NCI-H748 (cell line): ENCODE data around the gene C7orf25.

ENCODE experiments used
- DNase-seq: peaks from one replicate; lab custom pipeline; 2025; ENCODE audit not compliant: unreplicated experiment; lab: John Stamatoyannopoulos, UW

Gene C7orf25

DNA sequence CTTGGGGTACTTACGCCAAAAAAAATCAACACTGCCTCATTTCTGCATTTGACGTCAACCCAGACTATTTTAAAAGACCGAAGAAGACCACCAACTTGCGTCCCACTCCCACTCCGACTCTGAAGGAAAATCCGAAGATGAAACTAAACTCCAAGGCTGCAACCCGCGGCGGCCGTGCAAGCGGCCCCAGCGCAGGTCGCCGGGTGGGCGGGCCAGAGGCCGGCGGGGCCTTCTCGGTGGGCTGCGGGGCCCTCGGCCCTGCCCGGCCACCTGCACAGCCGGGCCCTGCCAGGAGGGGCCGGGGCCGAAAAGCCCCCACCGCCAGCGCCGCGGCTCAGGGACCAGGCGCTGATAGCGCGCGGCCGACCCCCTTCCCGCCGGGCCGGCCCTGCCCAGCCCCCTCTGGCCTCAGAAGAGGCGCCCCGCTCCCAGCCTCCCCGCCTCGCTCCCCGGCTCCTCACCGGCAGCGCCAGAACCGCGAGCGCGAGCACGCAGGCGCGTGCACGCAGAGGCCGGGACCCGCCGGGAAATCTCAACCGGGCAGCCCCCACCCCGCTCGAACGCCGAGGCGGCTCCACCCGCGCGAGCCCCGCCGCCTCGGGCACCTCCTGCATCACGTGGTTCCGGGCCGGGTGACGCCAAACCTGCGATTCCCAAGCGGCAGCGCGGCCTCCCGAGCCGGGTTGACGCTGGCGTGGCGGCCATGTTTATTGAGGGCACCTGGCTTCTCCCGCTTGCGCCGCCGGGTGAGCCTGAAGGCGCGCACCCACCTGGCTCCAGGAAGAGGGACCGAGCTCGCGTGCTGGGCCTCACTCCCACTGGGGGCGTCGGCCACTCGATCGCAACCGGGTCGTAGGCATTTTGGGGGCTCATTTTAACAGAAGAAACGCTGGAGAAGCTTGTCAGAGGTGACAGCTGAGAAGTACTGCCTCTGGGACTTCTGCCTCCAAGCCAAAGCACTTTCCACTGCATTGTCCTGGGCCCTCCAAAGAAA lies at the start of gene C7orf25:
TSS of gene C7orf25 (minus strand) at position 617 of the 994 bp plus-strand sequence. CDS start 1,170 bp downstream, outside the sequence.
- DNase-seq, result peak; percentile 97

DNA sequence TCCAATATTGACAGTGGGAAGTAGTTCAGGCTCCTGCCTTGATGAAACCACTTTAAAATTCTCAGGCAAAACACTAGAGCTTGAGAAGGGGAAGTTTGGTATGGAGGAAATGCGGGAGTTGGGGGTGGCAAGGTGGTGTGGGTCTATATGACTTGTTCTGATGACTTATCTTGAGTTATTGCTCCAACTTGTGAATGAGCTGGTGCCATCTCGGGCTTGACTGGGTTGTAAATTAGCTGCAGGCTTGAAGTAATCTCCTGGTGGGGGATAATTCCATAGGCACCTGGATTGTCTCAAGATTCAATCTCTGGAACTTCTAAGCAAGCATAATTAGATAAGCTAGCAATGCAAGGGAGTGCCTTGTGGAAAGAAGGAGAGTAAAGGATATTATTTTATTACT lies 49.3 kb upstream of the C7orf25 start:
- DNase-seq, result no peak

DNA sequence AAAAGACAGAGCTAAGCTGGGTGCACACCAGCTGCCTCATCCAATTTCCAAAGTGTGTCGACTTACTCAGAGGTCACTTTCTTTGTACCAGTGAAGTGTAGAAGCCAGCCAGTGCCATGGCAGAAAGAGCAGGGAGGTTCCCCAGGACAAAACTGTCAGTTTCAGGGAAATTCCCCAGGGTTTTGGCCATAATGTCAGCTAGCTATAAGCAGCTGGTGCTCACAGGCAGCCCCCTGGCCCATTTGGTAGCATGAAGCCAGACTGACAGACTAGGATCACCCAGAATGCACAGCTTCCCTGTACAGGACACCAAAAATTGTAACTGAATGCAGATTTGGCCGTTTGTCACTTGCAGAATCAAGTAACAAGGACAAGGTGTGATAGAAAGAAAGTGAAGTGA lies 48.9 kb upstream of the C7orf25 start:
- DNase-seq, result no peak

DNA sequence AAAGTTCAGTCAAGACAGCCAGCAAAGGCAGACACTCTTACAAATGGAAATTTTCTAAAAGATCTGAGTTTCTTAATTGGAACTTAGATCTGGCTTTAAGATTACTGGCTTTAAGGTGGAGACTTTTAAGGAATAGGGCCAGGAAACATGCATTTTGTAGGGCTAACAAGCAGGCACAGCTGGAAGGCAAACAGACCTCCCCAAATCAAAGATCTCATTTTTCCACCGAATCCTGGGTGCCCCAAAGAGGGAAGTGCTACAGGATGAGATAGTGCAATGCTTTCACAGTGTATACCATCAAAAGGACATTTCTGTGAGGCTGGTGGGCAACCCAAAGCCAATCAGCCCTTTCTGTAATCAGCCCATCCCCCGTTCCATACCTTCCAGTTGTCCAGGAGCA lies 47.7 kb upstream of the C7orf25 start:
- no peak for DNase-seq

DNA sequence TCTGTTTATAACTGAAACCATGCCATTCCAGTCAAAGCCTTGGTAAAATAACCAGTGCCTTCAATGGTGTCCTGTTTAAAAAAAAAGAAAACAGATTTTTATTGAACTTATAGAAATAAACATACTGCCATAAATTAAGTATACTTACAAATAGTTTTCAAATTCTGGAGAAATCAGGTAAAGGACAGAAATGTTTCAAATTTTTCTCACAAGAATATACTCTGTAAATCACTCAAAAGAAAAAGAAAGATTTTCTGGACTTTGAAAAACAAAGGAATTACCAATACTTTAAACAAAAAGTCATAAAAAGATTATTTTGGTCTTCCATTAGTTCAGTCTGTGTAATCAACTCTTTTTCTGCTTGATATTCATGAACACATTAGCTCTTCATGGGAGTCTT lies 44.2 kb upstream of the C7orf25 start:
- no peak for DNase-seq

DNA sequence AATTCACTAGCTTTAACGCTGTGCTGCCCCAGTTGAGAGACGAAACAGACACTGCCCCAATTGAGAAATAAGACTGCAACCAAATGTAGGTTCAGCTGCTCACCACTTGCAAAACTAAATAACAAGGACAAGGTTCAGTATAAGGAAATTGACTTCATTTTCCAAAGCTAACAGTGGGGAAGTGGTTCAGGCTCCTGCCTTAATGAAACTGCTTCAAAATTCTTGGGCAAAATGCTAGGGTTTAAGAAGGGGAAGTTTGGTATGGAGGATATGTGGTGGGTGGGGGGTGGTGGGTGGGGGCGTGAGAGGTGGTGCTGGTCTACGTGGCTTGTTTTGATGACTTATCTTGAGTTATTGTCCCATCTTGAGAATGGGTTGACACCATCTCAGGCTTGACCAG lies 42.1 kb upstream of the C7orf25 start:
- DNase-seq, result no peak

DNA sequence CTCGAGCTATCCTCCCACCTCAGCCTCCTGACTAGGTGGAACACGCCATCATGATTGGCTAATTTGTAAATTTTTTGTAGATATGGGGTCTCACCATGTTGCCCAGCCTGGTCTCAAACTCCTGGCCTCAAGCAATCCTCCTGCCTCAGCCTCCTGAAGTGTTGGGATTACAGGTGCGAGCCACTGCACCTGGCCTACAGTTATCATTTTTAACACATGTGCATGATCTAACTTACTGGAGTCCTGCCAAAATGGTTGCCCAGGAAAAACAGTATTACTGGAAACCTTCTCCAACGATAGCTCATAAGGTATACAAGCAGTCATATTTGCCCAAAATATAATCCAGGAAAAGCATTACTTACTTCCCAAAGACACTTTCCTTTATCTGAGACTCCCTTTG lies 40.5 kb upstream of the C7orf25 start:
- no peak for DNase-seq

DNA sequence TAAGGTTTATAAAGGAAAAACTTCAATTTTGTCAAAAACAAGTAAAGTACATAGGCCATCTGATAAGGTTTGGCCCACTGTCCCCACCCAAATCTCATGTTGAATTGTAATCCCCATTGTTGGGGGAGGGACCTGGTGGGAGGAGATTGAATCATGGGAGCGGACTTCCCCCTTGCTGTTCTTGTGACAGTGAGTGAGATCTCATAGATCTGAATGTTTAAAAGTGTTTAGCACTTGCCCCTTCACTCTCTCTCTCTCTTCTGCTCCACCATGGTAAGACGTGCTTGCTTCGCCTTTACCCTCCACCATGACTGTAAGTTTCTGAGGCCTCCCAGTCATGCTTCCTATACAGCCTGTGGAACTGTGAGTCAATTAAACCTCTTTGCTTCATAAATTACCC lies 38.5 kb upstream of the C7orf25 start:
- DNase-seq, result no peak

DNA sequence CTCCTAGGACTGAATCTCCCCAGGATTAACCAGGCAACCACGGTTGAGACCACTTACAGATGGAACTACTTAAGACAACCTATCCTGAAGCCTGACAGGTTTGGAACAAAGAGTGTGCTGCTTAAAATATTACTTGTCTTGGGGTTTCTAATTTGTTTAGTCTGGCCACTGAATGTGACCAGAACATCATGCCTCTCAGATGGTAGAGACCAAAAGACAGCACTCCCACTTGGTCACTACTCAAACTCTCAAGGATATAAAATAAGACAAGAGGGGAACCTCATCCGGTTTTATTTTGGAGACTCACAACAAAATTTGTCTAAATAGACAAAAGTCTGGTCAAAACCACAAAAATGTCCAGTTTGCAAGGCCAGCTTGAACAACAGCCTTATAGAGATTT lies 35.7 kb upstream of the C7orf25 start:
- DNase-seq, result no peak

DNA sequence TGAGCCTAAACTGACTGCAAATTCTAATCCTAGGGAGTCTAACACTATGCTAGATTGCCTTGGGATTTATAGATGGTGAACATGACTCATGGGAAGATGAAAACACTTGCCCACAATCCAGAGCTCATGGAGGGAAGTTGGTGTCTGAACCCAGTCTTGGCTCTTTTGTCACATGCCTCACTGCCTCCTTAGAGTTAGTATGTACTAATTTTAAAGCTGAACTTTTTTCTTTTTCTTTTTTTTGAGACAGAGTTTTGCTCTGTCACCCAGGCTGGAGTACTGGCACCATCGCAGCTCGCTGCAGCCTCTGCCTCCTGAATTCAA lies 34.7 kb upstream of the C7orf25 start:
- no peak for DNase-seq

DNA sequence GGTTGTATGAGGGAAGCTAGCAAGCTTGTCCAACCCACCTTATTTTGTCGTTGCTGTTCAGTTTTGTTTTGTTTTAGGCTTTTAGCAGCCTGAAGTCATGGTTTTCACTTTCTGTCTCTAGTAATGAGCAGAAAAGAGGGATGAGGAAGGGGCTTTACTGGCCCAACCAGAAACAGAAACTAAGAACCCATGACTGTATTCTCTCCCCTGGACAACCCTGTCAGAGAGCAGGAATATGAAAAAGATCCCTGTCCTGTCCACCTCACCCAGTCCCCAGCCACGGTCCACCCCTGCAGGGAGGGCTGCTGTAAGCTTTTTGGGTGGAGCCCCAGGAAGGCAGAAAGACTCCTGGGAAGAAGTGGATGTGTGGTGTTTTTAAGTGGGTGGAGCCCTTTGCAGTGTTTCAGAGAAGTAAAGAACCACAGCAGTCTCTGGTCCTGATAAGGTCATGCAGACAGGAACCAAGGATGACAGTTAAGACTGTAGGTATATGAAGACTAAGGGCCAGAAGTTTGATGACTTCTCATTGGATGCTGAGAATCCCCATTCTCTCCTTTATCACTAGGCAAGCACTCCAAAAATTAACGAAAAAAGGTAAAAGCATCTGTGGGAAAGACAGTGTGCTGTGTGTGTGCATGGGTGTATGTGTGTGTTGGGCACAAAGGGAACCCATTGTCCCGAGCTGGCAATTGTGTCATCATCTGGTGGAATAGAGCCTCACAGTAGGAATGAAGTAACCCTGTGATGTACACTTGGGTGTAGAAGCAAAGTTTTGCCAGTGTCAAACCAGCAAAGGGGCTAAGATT lies 34.2 kb upstream of the C7orf25 start:
- no peak for DNase-seq

DNA sequence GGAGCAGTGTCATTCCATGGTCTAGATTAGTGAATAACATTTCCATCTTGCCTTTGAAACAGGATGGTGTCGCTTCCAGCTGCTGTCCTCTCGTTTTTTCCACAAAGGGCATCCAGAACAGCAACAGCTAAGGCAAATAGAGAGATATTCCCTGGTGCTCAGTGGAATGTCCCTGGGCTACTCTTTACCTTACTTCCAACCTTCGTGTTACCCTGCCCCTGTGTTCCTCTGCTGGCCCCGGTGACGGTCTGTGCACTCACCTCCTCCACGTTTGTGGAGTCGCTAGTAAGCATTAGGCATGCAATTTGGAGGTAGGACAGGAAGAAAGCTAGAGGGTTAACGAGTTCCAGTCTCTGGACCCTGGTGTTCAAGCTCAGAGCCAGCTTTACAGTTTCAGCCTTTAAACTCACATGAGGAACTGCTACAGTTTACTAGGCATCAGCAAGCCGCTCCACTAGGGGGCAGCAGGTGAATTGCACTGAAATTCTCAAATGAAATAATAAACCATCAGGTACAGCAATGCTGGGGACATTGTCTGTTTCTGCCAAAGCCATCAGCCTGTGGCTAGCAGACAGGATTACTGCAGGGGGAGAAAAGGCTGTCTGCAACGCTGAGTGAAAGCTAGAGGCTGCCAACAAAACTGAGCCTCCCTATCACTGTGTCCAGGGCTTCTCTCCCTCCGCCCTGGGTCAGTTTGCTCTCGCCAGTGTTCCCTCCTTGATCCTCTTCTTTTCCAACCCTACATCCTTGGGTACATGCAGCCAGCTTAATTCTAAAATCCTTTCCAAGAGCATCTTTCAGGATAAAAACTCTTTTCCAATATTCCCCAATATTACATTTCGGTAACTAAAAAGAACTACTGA lies 29.3 kb upstream of the C7orf25 start:
- DNase-seq, result peak; percentile 72

DNA sequence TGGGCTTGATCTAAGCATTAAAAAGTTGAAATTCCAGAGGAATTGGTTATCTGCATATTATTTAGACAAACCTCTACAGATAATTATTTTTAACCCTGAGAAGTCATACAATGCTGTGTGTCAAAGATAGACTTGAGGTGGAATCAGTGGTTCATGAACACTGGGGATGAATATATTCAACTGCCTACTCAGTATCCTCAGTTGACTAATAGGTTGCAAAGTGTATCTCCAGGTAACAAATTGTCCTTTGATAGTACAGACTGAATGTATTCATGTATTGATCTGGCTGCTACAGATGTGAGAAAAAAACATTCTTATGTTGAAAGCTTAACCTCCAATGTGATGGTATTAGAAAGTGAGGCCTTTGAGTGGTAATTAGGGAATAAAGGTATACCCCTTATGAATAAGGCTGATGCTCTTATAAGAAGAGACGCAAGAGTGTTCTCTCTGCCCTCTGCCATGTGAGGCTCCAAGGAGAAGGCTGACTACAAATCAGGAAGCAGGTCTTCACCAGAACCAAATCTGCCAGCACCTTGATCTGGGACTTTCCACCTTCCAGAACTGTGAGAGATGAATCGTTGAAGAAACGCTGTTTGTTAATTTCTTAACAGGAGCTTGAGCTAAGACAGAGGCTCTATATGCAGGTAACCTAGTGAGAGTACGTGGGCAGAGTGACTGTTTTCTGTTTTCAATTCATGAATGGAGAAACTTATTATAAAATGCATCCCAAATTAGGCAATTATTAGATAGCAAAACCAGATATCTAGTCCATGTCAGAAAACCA lies 27.8 kb upstream of the C7orf25 start:
- no peak for DNase-seq

DNA sequence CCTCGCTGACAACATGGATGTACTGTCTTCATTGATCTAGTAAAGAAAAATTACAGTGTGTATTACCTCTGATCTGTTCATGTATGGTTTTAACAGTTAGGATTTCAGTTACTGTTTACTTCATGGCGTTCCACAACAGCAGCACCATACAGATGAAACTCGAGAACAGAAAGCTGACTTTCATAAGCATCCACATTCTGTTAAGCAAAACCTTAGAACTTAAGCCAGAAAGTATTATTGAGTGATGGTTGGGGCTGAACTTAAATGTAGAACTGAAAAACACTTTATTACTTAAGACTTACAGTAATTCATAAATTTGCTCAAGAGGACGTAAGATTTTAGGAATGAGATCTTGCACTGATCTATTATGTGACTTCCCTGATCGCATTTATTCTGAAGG lies 24.0 kb upstream of the C7orf25 start:
- no peak for DNase-seq

DNA sequence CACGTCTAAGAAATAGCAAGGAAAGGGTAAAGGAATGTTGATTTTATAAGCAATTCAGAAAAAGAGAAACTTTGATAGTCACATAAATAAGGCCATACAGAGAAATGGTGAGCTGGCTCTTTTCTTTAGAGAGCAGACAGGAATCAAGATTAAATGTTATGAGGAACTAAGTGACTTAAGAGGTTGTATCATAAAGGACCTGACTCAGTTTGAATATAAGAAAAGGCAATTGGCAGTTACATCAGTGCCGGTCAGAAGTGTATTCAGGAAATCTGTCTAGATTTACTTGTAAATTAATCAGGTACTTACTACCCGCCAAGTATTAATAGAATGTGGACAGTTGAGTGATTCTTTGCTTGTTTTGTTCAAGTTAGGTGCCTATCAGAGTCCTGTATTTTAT lies 22.4 kb upstream of the C7orf25 start:
- DNase-seq, result no peak

DNA sequence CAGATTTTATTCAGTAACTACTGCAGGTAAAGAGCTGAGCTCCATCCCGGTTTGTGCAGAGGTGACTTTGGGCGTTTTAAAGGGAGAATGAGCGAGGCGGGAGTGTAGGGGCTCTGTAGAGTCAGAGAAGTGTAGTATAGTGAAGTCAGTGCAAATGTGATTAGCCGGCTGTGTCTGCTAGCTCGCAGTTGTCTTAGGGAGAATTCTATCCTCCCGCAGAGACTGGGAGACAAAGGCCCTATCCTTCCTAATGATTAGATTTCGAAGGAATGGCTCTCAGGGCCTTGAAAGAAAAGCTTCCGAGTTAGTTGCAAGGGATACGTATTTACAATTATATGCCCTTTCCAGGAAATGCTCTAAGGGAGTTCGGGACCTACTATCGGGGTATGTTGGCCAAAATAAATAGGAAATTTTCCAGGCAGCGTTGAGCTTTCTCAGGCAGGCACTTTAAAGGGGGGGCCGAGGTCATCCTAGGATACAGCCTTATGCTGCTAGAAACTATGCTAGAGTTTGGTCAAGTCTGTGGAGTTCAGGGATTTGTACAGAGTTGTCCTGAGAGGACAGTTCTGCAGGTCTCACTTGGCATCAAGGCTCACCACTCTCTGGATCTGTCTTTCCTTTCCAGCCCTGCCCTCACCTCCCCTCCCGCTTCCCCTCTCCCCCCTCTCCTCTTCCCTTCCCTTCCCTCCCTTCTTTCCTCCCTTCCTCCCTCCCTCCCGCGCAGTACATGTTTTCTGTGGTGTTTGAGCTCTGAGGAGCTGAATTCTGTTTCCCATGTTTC lies 21.1 kb upstream of the C7orf25 start:
- DNase-seq, result peak; percentile 34

DNA sequence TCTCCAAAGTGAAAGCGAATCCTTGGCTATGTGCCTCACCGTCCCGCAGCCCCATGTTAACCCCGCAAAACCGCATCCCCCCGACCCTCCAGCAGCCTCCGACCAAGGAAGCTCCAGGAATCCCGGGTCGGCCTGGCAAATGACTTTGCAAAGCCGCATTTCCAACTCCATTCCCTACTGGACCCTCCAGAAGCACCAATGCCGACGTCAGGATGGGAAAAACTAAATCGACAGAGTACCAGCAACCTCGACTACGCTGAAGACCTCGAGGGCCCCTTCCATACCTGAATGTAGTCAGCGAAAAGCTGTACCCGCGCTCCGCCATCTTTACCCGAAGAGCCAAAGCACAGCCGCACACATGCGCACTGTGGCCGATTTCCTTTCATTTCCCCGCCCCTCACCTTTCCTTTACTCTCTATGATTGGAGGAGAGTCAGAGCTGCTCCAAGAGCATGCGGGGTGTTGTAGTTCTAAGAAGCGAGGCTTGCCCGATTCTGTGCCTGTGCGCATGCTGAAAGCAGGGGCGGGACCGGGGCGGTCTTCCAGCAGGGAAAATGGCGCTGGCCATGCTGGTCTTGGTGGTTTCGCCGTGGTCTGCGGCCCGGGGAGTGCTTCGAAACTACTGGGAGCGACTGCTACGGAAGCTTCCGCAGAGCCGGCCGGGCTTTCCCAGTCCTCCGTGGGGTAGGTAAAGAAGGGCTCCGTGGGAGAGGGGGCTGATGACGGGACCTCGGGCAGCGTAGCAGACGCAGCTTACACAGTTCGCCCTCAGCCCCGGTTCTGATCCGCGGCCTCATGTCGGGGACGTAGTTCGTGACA lies 20.2 kb upstream of the C7orf25 start, which contains the start of the genes MRPL32 and PSMA2:
TSS of gene MRPL32 (plus strand) at position 543 of the 818 bp plus-strand sequence. CDS start at position 554, 11 bp downstream.
TSS of gene PSMA2 (minus strand) at position 341 of the 818 bp plus-strand sequence. CDS start at position 325, 16 bp downstream.
- peak; percentile 98 for DNase-seq

DNA sequence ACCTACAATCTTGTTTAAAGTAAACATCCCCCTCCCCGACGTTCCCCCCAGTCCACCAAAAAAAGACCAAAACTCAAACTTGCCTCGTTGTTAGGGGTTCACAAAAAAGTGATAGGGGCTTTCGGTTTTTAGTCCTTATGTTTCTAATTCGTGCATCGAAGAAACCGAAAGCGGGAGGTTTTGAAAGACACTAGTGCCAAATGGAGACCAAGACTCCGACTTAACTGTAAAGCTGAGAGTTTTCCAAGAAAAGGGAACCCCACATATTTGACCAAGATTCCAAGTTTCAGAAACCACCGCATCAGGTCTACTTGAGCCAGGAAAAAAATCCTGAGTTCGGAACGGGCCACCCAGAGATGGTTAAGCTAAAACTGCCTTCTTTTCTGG lies 19.6 kb upstream of the C7orf25 start:
- DNase-seq, result no peak

DNA sequence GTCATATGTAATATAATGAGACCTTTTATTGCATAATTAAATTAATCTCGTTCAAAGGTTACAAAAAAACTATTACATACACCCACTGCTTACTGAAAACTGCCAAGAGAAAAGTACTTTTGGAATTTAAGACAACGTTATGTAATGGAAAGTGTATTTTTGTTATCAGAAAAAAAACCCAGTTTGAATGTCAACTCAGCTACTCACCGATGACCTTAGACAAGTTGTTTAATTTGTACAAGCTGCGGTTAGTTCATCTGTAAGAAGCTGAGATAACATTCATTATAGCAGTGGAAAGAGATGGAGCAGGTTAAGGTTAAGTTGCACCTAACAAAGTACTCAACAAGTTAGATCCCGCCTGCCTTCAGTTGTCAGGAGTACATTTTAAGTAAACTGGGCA lies 19.0 kb upstream of the C7orf25 start:
- no peak for DNase-seq
